GM21723 (cell line): Measurements from ENCODE around the gene PYGO2.

Experiments used
- ATAC-seq: cut with Tn5 transposase; IDR thresholded peaks from one replicate; pipeline ENCODE4 v1.9.1; 2021; ENCODE audit warnings: mild to moderate bottlenecking, moderate library complexity; ENCODE audit not compliant: unreplicated experiment

The PYGO2 gene

GRCh38 chr1:154962795-154963330 is 1.3 kb upstream of the PYGO2 start:
- no peak for ATAC-seq

GRCh38 chr1:154962156-154962749 is 671 bp upstream of the PYGO2 start:
- peak; percentile 3 for ATAC-seq

DNA sequence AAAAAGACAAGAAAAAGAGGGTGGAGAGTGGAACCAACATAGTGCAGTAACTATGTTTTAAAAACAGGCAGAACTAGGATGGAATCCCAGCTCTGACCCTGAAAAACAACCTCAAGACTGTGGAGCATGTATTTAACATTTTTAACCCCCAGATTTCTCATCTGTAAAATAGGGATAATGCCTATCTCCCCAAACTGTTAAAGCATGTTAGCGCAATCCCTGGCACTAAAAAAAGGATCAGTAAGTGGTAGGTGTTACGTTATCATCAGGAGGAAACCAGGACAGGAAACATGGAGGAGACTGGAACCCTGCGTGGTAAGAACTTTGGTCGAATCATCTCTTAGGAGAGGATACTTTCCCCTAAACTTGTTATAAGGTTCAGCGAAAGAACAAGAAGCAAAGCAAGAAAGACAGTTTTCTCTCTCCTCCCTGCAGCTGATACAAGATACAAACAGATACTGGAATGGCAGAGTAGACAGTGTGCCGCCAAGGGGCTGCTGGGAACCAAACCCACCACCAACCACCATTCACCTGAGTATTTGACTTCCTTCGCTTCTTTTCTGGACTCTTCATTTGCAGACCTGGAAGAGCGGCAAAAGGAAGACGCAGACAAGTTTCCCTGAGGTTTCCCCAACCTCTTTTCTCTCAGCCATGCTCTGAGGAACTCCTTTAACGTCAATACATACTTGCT is 991 bp downstream of the PYGO2 start:
- ATAC-seq: no peak

DNA sequence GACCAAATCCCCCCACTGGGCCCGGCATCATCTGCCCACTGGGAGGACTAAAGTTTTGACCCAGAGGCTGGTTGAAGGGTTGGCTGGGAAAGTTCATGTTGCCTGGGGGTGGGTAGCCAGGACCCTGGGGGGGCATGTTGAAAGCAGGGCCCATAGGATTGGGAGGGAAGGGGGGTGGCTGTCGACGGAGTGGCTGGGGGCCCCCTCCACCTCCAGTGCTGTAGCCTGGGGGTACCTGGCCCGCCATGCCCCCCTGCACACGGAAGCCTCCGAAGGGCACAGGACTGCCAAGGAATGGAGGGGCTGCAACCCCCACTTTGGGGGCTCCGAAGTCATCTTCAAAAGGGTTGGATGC is 2.2 kb downstream of the PYGO2 start:
- ATAC-seq: no peak

- ATAC-seq: no peak
Measured at GRCh38 chr1:154958681-154959425, 2.7 kb downstream of the PYGO2 start.

- no peak for ATAC-seq
Measured at GRCh38 chr1:154958036-154958435, 3.5 kb downstream of the PYGO2 start.

GRCh38 chr1:154957091-154957657 is 4.4 kb downstream of the PYGO2 start:
- no peak for ATAC-seq

- no peak for ATAC-seq
Measured at GRCh38 chr1:154956544-154956941, 5.0 kb downstream of the PYGO2 start.

GRCh38 chr1:154955718-154956543 is 5.7 kb downstream of the PYGO2 start, which contains the start of gene PBXIP1:
TSS of gene PBXIP1 (minus strand) at chr1:154956099. CDS start at chr1:154953721, 2,378 bp downstream.
- ATAC-seq: peak; percentile 60

DNA sequence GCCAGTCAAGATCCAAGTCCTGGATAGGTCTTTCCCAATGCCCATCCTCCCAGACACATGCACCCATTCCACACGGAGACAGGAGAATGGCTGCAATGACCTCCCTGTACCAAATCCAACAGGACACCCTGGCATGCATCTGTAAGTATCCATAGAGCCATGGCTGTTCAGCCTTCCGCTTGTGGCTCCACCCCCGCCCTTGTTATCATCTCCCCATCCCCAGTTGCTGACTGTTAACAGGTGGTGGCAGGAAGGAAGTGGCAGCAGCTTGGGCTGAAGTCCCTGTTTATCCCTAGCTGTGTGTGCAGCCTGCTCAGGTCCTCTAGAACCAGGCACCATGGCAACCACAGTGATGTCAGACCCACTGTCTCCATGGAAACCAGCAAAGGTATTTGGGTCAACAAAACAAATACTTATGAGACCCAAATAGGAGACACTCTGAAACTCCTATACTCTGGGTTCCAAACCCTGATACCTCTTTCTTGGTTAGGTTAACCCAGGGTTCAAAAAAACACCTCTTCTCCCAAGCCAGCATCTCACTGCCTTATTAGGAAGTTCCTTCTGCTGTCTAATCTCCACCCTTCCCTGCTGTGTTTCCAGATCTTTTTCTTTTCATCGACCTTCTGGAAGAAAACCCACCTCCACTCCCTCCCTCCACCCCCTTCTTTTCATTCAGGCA is 6.4 kb downstream of the PYGO2 start:
- peak; percentile 49 for ATAC-seq

- ATAC-seq: no peak
Measured at GRCh38 chr1:154954541-154954940, 7.0 kb downstream of the PYGO2 start.

GRCh38 chr1:154953611-154954038 is 8.0 kb downstream of the PYGO2 start:
- ATAC-seq: no peak

GRCh38 chr1:154952664-154953063 is 8.9 kb downstream of the PYGO2 start:
- ATAC-seq: no peak

DNA sequence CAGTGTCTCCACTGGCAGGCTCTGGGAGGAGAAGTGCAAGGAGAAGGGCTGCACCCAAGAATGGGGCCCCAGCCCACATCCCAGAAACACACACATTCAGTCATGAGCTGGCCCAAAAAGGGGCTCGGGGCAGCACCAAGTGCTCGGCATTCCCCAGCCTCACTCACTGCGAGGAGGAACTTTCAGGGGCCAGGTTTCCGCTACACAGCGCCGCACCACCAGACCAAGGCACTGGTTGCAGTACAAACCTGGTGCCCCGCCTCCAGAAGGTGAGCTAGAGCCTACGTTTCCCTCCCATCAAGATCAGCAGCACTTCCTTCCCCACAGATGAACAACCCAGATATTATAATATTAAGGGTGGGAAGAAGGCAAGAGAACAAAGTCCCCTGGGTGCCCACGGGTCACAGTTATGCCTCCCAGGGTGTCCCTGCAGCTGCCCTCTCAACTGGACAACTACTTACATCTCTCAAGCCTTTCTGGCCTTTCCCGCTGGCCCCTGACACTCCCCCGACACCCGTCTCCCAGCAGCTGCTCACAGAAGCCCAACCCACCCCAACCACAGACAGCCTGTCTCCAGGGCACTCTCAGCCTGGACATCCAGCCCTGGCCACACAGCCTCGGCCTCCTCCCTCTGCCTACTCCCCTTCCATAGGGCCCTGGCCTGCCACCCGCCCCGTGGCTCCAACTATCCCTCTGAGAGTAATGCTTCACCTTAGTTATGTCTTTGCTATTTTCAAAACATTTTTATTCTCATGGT is 9.5 kb downstream of the PYGO2 start:
- ATAC-seq: no peak

GRCh38 chr1:154948079-154948478 is 13.5 kb downstream of the PYGO2 start:
- no peak for ATAC-seq

- no peak for ATAC-seq
Measured at GRCh38 chr1:154945962-154946850, 15.4 kb downstream of the PYGO2 start.

- ATAC-seq: no peak
Measured at GRCh38 chr1:154945160-154945961, 16.2 kb downstream of the PYGO2 start.
